GM18526 (cell line): ENCODE results near the gene MFSD2A.
A peak's percentile ranks its signal among the peaks of the same experiment; 100 is the strongest.

Source experiments
- POLR2A ChIP-seq: IDR thresholded peaks from 3 replicates; pipeline ENCODE4 v1.6.1; 2011; ENCODE audit not compliant: insufficient read length; ENCODE audit errors: extremely low read depth

Gene MFSD2A

DNA sequence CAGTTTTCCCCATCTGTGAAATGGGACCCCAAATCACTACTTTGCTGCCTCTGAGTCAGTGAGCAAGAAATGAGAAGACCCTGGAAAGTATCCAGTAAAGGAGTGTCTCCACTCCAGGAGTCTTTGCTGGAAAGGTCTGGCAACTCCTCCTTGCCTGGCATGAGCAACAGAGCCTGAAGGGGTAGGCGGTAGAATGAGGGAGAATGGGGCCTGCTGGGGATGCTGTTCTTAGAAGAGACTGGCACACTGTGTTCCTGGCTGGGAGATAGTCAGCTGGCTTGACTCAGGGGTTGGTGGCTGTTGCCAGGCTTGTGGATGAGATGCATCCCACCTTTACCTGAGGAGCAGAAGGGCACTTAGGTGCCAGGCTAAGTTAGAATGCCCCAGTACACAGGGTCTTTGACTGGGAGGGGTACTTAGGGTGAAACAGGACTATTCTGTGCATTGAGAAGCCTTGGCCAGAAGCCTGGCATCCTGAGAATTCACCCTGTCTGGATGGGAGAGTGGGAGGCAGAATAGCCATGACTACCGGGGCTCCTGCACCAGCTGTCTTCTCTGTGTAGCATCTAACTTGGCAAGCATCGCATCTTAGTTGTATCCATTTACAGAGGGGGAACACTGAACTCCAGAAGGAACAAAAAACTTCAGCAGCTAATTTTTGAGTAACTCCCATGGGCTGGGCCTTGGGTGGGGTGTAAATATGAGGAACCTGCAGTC is 2.5 kb downstream of the MFSD2A start:
- no peak for TF ChIP-seq POLR2A

DNA sequence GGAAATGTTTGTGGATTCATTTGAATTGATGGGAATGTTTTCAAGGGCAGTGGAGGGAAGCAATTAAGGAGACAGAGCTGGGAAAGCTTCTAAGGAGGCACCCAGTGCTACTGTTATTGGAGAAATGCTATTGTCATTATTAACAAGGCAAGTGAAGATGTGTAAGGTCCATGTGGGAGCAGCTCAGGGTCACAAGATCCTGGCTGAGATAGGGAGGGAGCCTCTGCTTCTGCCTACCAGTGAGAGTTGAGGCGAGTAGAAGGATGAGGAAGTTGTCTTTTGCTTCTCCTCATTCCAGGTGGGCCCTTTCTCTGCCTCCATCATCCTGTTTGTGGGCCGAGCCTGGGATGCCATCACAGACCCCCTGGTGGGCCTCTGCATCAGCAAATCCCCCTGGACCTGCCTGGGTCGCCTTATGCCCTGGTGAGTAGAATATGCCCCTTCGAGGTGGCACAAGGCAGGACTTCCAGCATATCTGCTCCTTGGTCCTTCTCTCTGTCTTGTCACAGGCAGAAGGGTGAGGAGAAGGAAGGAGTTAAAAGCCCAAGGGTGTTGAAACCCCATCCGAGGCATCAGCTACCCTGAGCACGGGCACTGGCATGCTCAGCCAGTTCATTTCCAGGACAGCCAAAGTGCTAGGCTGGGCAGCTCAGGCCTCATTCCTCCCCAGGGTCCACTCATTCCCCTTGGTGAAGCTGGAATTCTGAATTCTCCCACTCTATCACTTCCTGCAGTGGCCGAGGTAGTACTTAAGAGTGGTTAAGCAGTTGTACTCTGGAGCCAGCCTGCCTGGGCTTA is 3.7 kb downstream of the MFSD2A start:
- TF ChIP-seq POLR2A, result no peak

DNA sequence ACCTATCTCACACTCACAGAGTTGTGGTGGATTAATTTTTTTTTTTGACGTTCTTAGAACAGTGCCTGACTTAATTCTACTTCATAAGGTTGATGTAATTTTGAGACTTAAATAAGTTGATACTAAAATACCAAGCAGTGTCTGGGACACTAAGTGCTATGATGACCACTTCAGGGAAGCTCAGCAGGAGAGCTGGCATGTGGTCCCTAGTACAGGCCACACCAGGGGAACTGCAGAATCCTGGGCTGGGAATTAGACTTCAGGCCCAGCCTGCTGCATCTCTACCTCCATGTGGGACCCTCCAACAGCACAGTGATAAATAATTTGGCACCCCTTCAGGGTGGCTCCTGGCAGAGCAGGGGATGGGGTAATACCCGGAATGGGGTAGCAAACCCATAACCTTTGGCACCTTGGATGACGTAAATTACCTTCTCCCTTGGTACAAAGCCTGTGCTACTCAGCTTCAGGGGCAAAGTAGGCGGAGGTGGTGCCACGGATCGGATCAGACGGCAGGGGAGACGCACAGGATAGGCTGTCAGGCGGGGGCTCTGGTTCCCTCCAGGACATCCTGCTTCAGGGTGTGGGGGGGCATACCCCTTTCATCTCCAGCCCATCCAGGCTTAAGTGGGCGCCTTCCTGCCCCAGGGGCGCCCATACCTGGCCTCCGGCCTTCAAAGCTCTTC is 4.8 kb downstream of the MFSD2A start:
- no peak for TF ChIP-seq POLR2A

DNA sequence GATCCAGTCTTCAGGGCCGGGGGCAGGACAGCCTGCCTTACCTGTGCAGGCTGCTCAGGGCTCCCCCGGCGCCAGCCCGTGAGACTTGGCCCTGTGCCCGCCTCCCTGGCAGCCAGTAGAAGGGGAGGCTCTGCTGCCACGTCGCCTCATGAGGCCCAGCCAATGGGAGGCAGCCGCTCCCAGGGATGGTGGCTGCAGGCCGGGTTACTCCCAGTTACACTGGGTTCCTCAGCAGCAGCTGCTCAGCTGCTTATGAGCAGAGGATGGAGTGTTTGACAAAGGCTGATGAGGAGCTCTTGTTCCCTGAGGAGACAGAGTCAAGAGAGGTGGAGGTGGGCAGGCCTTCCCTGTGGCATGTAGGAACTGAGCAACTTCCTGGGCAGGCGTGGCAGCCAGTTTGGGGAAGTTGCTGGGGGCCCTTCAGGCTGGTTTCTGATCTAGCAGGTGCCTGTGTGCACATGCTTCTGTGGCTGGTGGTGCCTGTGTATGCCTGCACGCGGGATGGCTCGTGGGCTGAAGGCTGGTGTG is 5.5 kb downstream of the MFSD2A start:
- TF ChIP-seq POLR2A, result peak; percentile 41

DNA sequence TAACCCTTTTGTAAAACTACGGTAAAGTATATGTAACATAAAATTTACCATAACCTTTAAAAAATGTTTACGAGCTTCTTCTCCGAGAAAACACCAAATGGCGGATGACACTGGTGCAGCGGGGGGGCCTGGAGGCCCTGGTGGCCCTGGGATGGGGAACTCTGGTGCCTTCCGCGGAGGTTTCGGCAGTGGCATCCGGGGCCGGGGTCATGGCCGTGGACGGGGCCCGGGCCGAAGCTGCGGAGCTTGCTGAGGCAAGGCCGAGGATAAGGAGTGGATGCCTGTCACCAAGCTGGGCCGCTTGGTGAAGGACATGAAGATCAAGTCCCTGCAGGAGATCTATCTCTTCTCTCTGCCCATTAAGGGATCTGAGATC is 7.5 kb downstream of the MFSD2A start:
- TF ChIP-seq POLR2A, result no peak

DNA sequence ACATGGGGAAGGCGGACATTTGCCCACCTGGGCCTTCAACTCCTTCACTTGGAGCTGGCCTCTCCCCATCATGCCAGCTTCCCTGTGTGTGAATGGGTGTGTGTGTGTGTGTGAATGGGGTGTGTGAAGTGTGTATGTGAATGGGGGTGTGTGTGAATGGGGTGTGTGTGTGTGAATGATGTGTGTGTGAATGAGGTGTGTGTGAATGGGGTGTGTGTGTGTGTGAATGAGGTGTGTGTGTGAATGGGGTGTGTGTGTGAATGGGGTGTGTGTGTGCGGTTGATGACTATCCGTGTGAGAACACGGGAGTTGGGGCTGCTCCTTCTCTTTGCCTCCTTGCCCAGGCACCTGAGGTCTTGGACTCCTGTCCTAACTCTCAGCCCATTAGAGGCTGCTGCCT is 9.6 kb downstream of the MFSD2A start:
- no peak for TF ChIP-seq POLR2A

DNA sequence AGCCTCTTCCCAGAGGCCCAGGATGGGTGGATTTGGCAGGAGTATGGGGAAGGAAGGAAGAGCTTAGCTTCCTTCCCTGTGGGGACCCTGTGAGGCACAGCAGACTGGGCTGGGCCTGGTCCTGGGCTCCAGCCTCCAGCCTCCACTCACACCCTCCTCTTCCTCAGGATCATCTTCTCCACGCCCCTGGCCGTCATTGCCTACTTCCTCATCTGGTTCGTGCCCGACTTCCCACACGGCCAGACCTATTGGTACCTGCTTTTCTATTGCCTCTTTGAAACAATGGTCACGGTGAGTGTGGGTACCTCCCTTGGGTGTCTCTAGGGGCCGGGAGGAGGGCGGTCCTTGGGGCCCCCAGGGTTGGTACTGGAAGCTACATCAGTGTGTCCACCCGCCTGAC is 10.1 kb downstream of the MFSD2A start:
- TF ChIP-seq POLR2A, result no peak

DNA sequence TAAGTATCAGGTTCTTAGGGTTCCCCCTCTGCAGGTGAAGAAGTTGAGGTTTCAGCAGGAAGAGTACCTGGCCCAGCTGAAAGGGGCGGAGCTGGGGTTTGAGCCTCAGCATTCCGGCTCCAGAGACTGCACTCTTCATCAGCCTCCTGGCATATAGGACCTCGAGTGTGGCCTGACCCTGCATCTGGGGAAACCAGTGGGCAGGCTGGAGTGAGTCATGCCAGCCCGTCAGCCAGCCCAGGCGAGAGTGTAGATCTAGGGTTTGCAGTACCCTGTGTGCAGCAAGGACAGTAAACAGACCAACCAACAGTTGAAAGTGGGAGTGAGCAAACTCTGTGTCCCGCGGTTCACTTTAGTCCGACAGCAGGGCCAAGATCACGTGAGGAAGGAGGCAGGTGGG is 14.1 kb downstream of the MFSD2A start:
- no peak for TF ChIP-seq POLR2A

DNA sequence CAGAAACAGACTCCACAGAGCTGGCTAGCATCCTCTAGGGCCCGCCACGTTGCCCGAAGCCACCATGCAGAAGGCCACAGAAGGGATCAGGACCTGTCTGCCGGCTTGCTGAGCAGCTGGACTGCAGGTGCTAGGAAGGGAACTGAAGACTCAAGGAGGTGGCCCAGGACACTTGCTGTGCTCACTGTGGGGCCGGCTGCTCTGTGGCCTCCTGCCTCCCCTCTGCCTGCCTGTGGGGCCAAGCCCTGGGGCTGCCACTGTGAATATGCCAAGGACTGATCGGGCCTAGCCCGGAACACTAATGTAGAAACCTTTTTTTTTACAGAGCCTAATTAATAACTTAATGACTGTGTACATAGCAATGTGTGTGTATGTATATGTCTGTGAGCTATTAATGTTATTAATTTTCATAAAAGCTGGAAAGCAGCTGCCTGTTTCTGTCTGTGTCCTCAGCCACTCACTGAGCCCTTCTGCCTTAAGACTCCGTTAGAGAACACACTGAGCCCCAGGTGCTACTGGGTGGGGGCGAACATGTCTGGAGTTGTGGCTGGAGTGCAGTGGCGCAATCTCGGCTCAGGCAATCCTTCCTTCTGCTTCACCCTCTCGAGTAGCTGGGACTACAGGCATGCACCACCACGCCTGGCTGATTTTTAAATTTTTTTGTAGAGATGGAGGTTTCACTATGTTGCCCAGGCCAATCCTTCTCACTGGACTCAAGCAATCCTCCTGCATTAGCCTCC is 14.8 kb downstream of the MFSD2A start:
- TF ChIP-seq POLR2A, result no peak

DNA sequence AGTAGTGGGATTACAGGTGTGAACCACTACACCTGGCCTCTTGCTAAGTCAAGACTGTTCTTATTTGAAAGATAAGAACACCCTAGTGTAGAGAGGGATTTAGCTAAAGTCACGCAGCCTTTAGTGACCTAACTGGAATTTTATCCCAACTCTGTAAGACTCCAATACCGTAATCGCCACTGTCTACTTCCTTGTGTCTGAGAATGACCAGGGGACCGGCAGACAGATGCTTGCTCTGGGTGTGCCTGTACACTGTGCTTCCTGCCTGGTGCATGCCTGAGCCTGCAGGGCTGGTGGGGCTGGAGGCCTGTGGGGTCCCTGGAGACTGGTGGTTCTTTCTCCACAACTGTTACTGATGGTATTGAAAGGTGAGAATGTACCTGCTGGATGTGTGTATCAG is 15.3 kb downstream of the MFSD2A start:
- no peak for TF ChIP-seq POLR2A

DNA sequence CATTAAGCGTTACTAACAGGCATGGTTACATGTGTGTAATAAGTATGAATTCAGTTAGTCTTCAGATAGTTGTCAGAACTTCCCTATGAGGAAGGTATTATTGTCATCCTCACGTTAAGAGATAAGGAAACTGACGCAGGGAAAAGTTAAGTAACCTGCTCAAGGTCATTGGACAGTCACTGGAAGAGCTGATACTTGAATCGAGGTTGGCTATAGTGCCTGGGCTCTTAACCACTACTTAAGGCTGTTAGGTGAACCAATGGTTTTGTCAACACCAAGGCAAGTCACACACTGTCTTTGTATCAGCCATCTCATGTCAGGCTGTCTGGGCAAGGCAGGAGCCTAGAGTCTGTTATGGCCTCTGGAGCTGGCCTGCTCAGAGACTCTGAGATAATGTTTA is 16.2 kb downstream of the MFSD2A start:
- TF ChIP-seq POLR2A, result no peak

DNA sequence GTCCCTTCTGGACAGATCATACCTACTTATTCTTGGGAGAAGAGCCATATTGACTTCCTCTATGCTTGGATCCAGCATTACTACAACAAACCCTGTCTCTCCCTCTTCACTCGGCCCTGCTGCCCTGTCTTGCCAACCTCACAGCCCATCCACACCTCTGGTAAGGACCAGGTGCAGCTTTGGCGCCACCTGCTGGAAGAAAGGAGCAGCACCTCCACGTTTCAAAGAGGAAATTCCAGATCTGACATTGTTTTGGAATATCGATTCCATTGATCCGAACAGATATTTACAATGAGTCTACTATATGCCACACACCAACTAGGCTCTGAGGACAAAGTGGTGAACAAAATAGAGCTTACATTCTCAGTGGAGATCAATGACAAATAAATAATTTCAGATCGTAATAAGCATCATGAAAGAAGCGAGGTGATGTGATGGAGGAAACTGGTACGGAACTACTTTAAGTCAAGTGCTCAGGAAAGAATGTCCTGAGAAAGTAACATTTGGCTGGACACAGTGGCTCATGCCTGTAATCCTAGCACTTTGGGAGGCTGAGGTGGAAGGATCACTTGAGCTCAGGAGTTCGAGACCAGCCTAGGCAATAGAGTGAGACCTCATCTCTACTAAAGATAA is 18.7 kb downstream of the MFSD2A start:
- no peak for TF ChIP-seq POLR2A

DNA sequence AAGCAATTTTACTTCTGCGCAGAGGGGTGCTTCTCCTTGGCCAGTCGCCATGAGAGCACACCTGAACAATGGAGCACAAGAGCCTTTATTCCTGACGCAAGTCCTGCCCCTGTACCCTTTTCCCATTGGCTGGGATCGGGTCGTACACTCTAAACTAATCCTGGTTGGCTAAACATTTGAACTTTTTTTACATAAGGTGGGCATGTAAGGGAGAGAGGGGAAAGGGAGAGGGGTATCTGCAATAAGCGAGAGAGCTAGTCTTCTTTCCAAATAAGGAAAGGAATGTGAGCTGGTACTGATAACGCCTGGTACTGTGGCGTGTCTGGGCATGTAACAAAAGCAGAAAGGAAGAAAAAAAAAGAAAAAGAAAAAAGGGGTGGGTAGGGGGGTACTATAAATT is 21.8 kb downstream of the MFSD2A start:
- no peak for TF ChIP-seq POLR2A

DNA sequence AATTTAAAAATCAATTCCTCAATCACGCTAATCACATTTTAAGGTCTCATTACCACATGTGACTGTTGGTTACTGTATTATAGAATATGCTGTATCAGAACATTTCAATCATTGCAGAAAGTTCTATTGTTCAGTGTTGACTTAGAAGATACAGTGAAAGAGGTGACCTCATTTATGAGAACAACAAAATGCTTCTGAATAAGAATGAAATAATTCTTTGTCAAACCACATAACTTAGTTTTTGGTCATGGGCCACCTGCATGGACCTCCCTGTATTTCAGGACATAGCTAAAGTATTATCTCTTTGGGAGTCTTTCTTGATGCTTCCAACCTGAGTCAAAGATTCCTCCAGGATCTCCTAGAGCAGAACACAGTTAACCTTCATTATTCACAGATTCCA is 22.3 kb downstream of the MFSD2A start:
- TF ChIP-seq POLR2A, result no peak

DNA sequence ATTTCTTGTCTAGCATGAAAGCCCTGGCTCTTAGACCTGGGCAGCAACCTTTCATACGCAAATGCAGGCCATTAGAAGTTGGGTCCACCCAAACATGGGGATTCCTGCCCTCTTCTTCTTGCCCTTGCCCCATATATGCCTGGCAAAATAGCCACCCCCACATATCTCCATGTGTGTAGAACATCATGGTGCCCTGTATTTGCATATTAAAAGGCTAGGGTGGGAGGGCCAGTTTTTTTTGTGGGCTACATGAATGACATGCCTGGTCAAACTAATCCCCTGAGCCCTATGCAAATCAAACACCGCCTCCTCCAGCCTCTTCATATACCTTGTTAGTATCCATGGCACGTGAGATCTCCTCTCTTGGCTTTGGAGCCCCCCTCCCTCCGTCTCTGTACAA is 24.7 kb downstream of the MFSD2A start:
- TF ChIP-seq POLR2A, result no peak
